T-helper 9 cell (primary cell): ENCODE results near the gene MAP2.

Source experiments
- DNase-seq: peaks from one replicate; pipeline ENCODE4 v3.0.0-alpha.2; 2020
- total RNA-seq, 2 donors: gene quantifications; one replicate each; lab custom pipeline; 2026; lab: John Stamatoyannopoulos, UW

The MAP2 gene, protein sequence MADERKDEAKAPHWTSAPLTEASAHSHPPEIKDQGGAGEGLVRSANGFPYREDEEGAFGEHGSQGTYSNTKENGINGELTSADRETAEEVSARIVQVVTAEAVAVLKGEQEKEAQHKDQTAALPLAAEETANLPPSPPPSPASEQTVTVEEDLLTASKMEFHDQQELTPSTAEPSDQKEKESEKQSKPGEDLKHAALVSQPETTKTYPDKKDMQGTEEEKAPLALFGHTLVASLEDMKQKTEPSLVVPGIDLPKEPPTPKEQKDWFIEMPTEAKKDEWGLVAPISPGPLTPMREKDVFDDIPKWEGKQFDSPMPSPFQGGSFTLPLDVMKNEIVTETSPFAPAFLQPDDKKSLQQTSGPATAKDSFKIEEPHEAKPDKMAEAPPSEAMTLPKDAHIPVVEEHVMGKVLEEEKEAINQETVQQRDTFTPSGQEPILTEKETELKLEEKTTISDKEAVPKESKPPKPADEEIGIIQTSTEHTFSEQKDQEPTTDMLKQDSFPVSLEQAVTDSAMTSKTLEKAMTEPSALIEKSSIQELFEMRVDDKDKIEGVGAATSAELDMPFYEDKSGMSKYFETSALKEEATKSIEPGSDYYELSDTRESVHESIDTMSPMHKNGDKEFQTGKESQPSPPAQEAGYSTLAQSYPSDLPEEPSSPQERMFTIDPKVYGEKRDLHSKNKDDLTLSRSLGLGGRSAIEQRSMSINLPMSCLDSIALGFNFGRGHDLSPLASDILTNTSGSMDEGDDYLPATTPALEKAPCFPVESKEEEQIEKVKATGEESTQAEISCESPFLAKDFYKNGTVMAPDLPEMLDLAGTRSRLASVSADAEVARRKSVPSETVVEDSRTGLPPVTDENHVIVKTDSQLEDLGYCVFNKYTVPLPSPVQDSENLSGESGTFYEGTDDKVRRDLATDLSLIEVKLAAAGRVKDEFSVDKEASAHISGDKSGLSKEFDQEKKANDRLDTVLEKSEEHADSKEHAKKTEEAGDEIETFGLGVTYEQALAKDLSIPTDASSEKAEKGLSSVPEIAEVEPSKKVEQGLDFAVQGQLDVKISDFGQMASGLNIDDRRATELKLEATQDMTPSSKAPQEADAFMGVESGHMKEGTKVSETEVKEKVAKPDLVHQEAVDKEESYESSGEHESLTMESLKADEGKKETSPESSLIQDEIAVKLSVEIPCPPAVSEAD (N-terminal part only)
- 0.24 to 0.63 reads per million in 2 donors for total RNA-seq

DNA sequence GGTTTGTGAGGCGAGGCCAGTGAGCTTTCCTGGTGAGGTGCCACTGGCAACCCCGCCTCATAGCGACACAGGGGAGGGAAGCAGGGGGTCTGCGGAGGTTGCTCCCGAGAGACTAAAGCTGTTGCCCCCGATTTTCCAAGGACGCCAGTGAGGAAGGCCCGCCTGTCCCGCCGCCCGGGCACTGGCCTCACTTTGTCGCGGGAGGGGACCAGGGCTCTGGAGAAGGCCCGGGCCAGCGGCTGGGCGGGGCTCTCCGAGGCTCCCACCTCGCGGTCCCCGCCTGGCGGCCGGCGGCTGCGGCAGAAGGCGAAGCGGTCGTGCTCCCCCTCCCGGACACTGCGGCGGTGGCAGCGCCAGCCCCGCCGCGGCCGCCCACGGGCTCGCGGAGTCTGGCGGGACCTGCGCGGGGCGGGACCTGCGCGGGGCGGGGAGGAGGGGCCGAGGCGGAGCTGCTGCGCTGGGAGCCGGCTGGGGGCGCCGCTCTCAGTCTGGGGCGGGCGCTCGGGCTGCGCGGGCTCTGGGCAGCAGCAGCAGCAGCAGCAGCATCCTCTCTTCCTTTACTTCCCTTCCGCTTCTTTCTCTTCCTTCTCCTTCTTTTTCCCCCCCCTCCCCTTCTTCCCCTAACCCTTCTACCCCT is at the start of gene MAP2:
Gene MAP2, plus strand, starts transcription at position 486 of the 637 bp plus-strand sequence. CDS start 229,124 bp downstream, outside the sequence.
- peak; percentile 13 for DNase-seq

DNA sequence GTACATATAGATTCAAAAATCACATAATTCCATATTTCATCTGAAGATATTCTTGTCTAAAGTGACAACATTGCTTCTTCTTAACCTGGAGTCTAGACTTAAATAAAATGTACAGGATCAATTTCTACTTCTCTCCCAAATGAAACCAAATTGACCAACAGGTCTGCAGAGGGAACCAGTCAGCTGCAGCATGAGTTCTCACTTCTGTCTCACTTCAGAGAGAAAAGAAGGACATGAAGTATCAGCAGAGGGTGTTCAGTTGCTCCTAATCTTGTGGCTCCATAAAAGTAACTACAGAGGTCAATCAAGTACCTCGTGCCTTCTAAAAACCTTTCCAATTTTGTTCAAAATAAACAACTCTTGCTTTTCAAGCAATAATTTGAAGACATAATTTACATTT is 47.2 kb upstream of the MAP2 start:
- no peak for DNase-seq

DNA sequence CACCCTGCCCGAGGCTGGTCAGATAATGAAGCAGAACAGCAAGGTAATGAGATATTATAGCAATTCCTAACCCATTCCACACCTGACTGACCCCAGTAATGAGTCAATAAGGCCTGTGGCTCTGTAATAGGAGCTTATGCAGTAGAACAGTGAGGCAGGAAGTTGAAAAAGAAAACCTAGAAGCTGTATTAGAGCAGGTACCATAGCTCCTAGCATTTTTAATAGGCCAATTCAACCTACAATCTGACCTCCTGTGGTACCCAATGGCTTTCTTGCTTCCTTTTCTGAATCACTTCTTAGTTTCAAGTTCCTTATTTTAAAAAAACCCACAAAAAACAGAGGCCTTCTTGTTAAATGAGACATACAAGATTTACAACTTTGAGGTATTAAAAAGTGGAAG is 43.6 kb upstream of the MAP2 start:
- no peak for DNase-seq

DNA sequence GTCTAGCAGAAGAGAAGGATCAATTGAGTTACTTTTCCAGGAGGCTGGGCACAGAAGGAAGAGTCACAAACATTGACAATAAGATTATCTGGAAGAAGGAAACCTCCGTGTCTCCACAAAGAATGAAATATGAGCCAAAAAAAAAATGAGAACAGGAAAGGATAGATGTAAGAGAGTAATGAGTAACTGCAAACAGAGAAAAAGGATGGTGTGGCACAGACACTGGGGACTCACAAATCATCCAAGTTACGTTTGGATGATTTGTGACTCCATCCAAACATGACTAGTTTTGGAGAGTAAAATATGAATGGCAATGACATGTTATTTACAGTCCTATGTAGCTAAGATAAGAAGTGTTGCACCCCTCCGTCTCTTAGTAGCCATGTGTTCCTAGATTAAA is 42.8 kb upstream of the MAP2 start:
- DNase-seq = no peak

DNA sequence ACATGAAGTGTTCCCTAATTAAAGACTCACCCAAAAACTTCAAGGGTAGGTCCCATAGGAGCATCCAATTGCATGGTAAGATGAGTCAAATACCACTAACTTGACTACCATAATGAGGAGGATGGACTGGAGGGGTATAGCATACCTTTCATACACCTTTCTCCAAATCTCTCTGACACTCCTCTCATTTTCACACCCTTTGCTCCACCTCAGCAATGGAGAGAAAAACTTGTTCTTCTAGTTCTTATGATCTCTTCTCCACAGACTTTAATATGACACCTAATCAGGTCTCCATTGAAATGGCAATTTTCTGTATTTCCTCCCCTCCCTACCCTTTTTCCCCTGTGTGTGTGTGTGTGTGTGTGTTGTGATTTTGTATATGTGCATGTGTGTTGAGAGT is 41.1 kb upstream of the MAP2 start:
- DNase-seq = no peak

DNA sequence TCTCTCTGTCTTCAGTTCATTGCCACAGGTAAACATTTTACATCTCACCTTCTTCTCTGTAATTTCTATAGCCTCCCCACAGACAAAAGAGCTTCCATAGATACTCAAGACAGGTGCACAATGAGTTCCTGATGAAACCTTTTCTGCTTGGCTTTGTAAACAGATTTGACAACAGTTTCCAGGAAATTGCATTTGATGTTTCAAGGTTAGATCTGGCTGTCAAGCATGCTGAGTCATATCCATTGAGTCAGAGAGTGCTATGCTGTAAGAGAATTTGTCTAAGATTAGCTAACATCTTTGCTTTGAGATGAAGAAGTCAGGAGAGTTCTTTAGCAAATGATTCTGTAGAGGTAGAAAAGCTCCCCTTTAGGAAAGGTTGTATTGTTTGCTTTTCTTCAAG is 40.6 kb upstream of the MAP2 start:
- DNase-seq = no peak

DNA sequence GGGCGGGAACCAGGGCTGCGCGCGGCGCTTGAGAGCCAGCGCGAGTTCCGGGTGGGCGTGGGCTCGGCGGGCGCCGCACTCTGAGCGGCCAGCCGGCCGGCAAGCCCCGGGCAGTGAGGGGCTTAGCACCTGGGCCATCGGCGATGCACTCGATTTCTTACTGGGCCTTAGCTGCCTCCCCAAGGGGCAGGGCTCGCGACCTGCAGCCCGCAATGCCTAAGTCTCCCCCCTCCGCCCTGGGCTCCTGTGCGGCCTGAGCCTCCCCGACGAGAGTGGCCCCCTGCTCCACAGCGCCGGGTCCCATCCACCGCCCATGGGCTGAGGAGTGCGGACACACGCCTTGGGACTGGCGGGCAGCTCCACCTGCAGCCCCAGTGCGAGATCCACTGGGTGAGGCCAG is 36.5 kb upstream of the MAP2 start:
- no peak for DNase-seq

DNA sequence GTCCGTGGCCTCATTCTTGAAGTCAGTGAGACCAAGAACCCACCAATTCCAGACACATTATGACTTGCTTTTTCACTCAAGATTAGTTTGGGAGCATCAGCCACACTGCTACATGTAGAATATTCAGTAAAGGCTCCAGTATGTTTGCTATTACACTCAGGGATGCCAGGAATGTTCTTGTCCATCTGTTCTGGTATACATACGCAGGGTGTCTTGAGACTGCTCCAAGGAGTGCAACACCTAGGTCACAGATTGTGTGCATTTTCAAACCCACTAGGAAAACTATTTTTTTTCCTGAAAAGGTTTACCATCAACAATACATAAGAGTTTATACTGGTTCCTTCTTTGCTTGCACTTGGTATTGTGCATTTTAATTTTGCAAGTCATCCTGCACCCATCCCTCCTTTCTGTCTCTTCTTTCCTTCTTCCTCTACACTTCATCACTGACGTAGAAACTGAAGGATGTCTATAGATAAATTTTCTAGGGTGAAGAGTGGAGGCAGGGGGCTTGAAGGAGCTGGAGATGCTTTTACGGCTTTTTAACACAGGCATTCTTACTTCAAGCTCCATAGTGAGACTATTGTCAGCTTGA is 35.3 kb upstream of the MAP2 start:
- no peak for DNase-seq

DNA sequence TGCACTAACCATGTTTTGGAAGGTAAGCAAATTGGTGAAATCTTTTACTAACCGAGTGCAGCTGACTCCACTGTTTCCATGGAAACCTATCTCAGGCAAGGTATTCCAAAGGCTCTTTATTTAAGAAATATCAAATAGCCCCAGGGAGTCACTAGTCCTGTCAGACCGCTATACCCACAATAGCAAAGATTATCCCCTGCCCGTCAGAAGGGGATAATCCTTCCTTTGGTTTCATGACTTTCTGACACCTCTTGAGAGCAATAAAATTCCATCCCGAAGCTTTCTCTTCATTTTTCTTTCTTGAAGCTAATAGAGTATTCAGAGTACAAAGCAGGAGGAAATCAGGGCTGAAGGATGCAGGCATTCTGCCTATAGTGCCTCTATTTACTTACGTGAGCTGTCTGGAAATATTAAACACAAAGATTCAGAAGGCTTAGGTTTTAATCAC is 34.7 kb upstream of the MAP2 start:
- no peak for DNase-seq

DNA sequence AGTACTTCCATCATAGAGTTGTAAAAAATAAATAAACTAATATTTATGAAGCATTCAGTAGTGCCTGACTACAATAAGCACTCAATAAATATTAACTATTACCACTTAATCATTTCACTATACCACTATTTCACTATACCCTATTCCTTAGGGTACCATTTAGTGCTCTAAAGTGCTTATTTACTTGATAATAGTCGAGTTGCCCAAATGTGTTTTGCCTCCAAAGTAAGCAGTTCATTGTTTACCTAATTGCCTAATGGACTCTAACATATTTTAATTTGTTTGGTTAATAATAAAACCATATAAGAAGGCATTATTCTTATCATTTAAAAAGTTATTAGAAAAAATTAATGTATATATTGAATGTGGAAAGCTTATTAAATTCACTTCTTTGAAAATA is 33.0 kb upstream of the MAP2 start:
- no peak for DNase-seq

DNA sequence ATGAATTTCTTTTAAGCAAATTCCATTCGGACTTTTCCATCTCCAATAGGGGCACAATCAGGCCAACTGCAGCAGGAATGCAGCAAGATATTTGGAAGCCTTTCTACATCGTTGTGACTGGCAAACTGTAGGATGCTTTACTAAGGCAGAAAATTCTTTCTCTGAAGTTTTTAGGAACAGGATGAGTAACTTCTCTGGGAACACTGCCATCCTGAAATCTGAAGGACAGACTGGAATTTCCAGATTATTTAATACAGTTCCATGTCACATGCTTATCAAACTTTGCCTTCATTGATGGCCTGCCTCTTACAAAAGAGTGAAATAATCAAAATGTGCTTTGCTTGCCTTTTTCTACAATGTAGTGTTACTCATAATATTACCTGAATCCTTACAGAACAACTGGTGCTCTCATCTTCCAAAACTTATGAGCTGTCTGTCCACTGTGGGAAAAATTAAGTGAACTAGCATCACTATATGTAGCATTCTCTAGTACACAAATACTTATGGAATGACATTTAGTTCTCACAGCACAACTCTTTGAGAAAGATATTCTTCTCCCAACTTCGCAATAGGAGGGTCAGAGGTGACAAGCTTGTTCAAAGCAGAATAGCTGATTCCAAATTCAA is 32.0 kb upstream of the MAP2 start:
- no peak for DNase-seq

DNA sequence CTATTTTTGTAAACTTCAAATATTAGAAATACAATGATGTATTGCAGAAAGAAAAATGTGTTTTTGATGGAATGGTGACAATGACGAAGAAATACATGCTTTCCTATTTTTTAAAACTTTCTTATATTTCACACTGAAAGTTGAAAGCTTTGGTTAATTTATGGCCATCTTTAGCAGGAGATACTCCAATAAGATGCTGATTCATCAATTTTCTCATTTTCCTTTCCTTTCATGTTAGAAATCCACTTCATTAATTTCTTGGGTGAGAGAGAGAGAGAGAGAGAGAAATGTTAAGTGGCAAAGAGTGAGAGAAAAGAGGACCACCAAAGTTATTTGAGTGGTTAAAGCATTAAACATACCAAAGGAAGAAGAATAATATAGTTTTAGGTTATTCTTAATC is 28.6 kb upstream of the MAP2 start:
- no peak for DNase-seq

DNA sequence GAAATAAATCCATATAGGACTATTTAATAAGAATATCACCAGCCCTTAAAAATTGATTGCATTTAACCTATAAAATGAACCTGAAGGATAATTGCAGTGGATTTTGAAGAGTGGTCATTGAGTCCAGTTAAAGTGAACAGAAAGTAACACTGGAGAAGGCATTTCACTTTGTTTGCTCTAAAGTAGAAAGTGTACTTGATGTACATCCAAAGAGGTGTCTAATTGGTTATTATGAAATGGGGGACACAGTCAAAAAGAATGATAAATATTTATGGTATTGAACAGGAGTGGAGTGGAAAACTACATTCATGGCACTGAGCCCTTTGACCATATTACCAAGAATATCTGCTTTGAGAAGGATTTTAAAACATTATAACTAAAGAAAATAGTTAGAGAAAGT is 28.2 kb upstream of the MAP2 start:
- no peak for DNase-seq

DNA sequence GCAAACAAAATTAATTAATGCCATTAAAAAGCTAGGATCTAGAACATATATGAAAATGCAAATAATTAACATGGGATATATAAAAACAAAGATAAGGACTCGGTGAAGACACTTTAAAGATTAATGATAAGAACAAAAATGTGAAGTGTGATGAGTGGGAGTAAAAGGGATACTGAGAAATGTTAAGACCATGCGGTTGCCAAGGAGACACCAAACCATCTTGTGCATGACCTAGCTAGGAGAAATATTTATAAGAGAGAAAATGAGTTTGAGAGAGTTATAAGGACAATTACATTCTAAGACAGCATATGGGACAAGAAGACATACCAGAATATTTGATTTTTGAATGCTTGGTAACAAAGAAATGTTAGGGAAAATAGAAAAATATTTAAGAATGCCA is 25.4 kb upstream of the MAP2 start:
- DNase-seq = no peak

DNA sequence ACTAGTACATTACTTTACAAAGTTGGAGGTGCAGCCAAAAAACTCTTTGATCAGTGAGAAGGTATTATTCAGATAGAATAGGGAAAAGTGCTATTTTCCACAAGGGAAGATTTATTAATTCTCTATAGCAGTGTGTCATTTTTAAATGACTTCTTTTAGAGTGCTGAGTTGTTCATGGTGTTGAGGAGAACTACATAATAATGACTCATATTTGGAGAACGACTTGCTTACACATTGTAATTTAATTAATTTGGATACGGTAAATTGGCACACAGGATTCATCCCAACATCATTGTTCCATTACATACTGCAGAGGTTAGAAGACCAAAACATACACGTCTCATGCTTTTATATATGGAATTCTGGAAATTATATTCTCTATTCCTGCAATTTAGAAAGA is 22.1 kb upstream of the MAP2 start:
- no peak for DNase-seq

DNA sequence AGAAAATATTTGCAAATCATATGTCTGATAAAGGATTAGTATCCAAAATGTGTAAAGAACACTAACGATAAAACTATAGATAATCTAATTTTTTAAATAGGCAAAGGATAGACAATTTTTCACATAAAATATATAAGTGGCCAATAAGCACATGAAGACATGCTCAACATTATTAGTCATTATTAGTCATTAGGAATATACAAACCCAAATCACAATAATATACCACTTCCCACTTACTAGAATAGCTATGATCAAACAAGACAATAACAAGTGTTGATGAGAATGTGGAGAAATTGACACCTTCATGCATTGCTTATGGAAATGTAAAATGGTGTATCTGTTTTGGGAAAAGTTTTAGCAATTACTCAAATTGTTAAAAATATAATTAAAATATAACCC is 12.6 kb upstream of the MAP2 start:
- DNase-seq = no peak

DNA sequence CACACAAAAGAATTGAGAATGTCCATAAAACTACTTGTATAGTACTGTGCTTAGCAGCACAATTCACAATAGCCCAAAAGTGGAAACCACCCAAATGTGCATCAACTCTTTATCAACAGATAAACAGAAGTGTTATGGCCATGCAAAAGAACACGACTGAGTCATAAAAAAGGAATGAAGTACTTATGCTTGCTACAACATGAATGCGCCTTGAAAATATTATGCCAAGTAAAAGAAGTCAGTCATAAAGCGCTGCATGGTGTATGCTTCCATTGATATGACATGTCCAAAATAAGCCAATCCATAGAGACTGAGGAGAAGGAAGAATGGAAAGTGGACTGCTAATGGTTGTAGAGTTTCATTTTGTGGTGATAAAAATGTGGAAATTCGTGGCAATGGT is 12.1 kb upstream of the MAP2 start:
- no peak for DNase-seq

DNA sequence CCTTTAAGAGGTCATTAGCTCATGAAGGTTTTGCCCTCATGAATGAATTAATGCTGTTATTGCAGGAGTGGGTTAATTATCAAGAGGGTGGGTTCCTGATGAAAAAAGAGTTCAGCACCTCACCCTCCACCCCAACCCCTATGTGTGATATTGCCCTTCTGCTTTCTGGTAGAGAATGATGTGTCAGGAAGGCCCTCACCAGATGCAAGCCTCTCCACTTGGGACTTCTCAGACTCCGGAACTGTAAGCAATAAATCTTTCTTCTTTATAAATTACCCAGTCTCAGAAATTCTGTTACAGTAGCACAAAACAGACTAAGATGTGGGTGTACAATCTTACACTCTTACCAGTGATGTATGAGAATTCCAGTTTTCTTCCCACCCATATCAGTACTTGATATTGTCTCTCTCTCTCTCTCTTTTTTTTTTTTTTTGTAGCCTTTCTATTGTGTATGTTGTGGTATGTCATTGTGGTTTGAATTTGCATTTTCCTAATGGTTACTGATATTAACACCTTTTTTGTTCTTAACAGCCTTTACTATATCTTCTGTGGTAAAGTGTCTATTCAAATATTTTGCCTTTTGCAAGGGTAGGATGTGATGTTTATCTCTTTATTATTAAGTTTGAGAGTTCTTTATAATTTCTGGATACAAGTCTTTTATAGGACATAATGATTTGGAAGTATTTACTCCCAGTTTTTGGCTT is 10.4 kb upstream of the MAP2 start:
- DNase-seq = no peak

DNA sequence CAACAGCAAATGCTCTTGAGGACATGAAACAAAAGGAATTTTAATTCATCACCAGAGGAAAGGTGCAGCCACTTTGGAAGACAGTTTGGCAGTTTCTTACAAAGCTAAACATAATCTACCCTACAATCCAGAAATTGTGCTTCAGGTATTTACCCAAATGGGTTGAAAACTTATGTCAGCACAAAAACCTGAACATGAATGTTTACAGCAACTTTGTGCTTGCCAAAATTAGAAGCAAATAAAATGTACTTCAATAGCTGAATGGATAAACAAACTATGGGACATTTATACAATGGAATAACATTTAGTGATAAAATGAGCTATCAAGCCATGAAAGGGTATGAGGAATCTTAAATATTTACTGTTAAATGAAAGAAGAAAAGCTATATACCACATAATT is 6.9 kb upstream of the MAP2 start:
- DNase-seq = no peak

DNA sequence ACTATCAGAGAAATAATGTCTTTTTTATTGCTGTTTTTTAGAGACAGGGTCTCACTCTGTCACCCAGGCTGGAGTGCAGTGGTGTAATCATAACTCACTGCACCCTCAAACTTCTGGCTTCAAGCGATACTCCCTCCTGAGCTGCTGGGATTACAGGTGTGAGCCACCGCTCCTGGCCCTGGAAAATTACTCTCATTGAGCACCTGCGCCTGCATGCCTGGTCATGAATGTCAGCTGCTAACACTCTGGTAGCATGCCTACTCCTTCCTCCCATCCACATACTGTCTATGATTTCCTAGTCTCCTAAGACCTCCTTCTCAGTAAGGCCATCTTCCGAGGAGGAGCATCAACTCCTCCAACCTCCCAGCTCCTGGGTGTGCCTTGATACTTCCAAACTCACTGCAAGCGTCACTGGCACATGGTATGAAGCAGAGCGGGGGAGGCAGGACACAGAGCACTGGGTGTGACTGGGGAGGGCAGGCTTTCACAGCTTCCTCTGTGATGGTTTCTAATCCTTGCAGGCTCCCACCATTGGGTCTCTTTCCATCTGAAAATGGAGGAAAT is 1.6 kb upstream of the MAP2 start:
- no peak for DNase-seq

DNA sequence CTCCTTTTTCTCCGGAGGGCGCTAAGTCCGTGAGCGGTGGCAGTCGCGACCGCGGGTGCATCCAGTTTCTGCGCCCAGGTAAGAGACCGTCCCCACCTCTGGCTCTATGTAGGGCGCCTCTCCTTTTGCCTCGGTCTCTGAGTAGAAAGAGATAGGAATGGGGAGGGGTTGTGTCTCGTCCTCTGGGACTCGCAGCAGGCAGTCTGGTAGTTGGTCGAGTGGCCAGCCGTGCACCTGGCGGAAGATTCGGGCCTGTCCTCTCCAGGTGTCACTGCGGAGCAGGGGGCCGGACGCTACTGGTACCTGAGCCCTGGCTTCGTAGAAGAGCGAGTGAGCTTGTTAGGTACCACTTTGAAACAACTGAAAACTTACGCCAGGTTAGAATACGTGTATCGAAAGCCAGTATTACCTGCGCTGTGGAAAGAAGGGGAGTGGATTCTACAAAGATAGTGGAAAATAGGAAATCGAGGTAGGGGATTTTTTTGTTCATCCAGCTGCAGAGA is 403 bp downstream of the MAP2 start:
- DNase-seq = no peak
